COLO829 (cell line): ENCODE measurements around the gene ELL.

Experiments
- DNase-seq: peaks from one replicate; pipeline ENCODE4 v3.0.0; 2012; ENCODE audit warnings: low spot score

ELL gene

DNA sequence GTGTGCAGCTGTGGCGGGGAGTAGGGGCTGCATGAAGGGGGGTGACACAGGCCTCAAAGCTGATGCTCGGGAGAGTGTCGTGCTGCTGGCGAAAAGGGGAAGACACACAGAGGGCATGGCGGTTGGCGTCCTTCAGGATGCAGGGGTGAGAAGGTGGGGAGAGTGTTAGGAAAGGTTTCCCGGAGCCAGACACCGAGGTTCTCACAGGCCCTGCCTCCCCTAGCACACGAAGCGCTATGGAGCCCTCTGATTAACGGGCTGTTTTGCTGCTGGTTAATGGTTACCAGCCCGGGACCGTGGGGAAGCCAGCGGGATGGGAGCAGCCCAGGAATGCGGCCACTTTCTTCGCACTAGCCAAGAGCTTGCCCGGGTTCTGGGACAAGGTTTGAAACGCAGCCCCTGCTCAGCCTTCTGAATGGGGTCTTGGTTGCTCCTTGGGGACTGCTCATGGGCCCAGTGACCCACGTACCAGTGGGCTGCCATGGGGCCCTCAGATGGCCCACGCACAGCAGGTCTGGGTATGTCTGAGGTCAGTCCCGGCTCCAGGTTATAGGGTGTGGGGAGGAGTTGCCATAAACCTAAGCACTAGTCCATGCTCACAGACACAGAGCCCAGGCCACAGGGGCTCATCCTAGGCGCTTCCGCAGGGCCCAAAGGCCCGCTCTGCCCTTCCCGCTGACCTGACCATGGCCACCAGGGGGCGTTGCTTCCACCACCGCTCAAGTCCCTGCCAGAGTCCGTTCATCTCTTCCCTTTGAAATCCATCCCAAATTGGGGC, 52.6 kb downstream of the ELL start:
- DNase-seq, result peak; percentile 33

- DNase-seq, result no peak
Observed at GRCh38 chr19:18468517-18468916, 53.4 kb downstream of the ELL start.

DNA sequence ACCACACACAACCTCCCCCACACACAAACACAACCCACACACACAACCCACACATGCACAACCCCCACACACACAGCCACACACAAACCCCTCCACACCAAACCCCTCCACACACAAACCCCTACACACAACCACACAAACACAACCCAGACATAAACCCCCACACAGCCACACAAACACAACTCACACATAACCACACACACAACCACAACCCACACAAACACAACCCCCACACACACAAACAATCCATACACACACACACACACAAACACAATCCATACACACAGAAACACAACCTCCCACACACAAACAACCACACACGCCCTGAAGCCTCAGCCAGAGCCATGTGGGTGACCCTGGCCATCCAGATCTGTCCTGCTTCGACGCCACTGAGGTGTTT, 53.9 kb downstream of the ELL start:
- DNase-seq, result no peak

GRCh38 chr19:18466354-18466753, 55.5 kb downstream of the ELL start:
- no peak for DNase-seq

GRCh38 chr19:18465964-18466339, 55.9 kb downstream of the ELL start:
- DNase-seq, result no peak

DNA sequence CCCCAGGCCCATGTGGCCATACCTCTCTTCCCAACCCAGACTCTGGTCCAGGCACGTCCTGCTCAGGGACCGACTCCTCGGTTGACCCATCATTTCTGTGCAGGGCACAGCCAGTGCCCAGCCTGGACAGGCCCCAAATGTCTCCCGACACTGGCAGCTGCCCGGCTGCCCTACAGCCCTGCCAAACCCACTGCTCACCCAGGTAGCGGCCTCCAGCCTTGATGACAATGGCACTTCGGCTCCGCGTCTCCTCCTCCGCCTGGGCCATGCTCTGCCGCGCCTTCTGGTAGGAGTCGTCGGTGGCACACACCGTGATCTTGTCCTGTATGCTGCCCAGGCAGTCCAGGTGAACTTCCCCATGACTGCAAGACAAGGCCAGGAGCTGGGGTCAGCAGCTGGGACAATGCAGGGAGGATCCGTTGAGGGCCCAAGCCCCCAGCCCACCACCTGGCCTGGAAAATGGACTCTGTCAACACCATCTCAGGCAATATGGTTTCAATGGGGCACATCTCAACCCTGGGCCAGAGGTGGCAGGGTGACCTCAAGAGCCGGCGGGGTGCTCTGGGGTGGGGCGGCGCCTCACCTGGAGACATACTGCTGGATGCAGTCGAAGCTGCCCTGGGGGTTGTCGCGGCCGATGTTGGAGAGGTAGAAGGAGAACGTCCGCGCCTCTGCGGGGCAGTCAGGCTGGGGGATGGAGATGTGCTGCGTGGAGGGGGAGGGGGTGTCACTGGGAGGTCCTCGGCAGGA, 56.5 kb downstream of the ELL start:
- DNase-seq, result no peak

GRCh38 chr19:18464646-18465045, 57.2 kb downstream of the ELL start:
- DNase-seq, result no peak

- DNase-seq, result no peak
Observed at GRCh38 chr19:18461471-18461870, 60.4 kb downstream of the ELL start.

DNA sequence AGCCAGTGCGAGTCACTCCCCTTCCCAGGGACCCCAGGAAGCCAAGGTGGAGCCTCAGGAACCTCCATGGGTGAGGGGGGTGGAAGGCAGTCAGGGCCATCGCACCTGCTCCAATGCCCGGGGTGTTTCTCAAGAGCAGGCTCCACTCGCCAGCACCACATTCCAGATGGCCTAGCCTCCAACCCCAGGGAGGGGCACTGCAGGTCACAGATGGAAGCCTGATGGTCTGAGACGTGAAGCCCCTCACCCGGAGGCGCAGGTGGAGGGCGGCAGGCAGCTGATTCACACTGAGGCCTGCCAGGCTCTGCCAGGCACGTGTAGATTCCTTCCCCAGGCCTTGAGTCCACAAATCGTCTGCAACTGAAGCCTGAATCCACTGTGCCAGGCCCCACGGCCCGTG, 61.0 kb downstream of the ELL start:
- no peak for DNase-seq

DNA sequence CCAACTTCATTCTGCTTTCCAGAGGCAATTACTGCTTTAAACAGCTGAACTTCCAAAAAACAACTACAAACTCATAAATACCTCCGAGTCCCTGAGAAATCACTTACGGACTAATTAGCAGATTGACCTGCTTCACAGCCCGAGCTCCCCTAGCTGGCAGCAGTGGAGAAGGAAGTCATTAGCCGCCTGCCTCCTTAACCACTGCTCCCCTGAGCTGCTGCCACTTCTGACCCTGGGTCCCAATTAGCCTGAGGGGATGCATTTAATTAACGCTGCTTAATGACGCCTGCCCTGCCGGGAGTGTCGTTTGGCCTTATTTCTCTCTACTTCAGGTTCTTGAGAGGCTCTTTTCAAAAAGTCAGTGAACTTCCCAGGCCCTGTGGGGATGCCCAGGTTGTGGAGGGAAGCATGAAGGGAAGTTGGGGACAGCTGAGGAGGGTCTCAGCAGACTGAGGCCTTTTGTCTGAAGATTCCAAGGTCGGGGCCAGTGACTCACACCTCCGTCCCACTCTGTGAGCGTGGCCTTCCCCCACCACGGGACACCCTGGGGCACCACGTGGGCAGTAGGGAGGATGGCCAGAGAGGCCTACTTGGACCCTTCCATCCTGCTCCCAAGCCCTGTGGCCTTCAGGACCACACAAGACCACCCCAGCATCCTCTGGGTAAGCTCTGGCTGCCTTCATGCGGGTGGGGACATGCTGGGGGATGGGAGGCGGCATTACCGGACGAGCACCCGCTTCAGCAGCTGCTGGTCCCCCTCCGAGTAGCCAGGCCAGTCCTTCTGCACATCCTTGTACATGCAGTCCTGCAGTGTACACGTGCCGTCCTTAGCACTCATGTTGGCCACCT, 64.2 kb downstream of the ELL start:
- DNase-seq, result no peak

DNA sequence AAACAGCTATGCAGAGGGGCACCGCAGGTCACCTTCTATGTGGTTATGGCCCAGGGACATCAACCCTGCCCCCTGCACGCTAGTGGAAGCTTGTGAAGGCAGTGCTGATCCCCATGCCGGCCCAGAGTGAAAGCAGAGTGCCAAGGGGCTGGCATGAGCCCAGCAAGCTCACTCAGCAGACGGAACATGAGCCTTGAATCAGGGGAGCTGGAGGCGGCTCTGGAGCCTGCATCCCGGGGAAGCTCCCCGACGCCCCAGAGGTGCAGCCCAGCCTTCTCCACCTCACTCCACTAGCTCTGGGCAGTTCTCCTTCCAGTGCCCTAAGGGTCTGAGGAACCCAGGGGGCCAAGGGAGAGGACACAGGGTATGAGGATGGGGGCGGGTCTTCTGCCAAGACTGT, 64.9 kb downstream of the ELL start:
- no peak for DNase-seq

- no peak for DNase-seq
Observed at GRCh38 chr19:18456279-18456678, 65.6 kb downstream of the ELL start.

GRCh38 chr19:18453269-18454024, 68.4 kb downstream of the ELL start:
- DNase-seq, result no peak

- DNase-seq, result no peak
Observed at GRCh38 chr19:18452386-18452785, 69.5 kb downstream of the ELL start.

GRCh38 chr19:18450931-18451836, 70.7 kb downstream of the ELL start:
- peak; percentile 57 for DNase-seq

GRCh38 chr19:18450021-18450930, 71.6 kb downstream of the ELL start:
- no peak for DNase-seq

GRCh38 chr19:18449552-18449951, 72.3 kb downstream of the ELL start:
- DNase-seq, result no peak

DNA sequence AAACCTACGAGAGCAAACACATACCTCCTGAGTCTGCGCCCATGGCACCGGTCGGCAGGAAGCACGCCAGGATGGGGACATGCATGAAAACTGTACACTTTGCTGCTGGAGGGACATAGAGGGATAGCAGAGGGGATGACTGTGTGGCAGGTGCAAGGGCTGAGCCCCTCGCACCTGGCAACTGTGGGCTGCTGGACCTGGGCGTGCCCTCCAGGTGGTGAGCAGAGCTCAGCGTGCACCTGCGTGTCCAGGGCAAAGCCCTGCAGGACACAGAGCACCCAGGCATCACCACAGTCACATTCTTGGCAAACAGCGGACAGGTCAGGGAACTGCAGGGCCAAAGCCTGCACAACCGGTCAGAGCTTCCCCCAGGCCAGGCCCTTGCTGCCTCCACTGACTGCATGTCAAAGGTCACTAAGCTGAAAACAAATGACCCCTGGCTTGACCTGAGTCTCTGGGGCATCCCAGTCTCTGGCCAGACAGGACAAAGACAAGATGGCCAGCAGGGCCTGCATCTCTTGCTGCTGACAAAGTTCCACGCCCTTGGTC, 75.0 kb downstream of the ELL start:
- DNase-seq, result no peak

GRCh38 chr19:18446145-18446810, 75.6 kb downstream of the ELL start:
- no peak for DNase-seq
